ENCODE results near the gene WDR19. TPM values are rescaled to one million over a fixed set of nuclear protein-coding genes. Genes with fewer than 3 reads are reported as not detected.
"Not testable (repeated sequence)": the region's sequence is repeated elsewhere in the genome, so short reads cannot be mapped to it uniquely, and the experiment has no call there.

The WDR19 gene
- polyA plus RNA-seq (2011; rRNA removed) (21.4 and 30.2 TPM in 2 replicates), polyA minus RNA-seq (2011; rRNA and poly(A)+ RNA removed) (11.1 and 11.4 TPM in 2 replicates)

- ChIA-PET POLR2A (no interaction called here), CTCF (interaction anchor here (0.6 to 1.9 kb wide), 6 partner anchors 10 to 752 kb away, joined by 3 to 11 read pairs (median 4); no protein-coding TSS in a partner anchor)
- TF ChIP-seq, protein P1, sequence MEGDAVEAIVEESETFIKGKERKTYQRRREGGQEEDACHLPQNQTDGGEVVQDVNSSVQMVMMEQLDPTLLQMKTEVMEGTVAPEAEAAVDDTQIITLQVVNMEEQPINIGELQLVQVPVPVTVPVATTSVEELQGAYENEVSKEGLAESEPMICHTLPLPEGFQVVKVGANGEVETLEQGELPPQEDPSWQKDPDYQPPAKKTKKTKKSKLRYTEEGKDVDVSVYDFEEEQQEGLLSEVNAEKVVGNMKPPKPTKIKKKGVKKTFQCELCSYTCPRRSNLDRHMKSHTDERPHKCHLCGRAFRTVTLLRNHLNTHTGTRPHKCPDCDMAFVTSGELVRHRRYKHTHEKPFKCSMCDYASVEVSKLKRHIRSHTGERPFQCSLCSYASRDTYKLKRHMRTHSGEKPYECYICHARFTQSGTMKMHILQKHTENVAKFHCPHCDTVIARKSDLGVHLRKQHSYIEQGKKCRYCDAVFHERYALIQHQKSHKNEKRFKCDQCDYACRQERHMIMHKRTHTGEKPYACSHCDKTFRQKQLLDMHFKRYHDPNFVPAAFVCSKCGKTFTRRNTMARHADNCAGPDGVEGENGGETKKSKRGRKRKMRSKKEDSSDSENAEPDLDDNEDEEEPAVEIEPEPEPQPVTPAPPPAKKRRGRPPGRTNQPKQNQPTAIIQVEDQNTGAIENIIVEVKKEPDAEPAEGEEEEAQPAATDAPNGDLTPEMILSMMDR (IDR thresholded peaks at IDR 0.05; ENCODE audit: insufficient read depth, low read depth, low read length) = peak; percentile 71
These were observed at the start of gene WDR19 for GRCh38 chr4:39181905-39182638. WDR19 (plus strand) TSS chr4:39182529; CDS start chr4:39182558, 29 bp downstream.

GRCh38 chr4:39133623-39134022 lies 48.7 kb upstream of the WDR19 start:
- H3K27me3 ChIP-seq (ENCODE audit: control insufficient read depth, insufficient read depth, low read length) = no peaks in the 10 kb centered on the region
- ChIA-PET CTCF (interaction anchor here (0.6 to 2.9 kb wide), 6 partner anchors 19 to 374 kb away, joined by 3 to 11 read pairs (median 3); partner anchors contain the start of gene TLR6), POLR2A (no interaction called here)
- no peak overlapping the region for H3K4me3 ChIP-seq (ENCODE audit: low read depth, low read length)
- TF ChIP-seq, protein P1 (IDR thresholded peaks at IDR 0.05; ENCODE audit: insufficient read depth, low read depth, low read length) = no peak
- H3K36me3 ChIP-seq (ENCODE audit: control insufficient read depth, insufficient read depth, low read length) = no peaks in the 10 kb centered on the region
- no peak for DNase-seq (ENCODE audit: low read depth)

More at GRCh38 chr4:39181905-39182638, at the start of gene WDR19:
- DNase-seq (ENCODE audit: low read depth) = peak; percentile 99
- Histone ChIP-seq H3K4me3 (ENCODE audit: low read depth, low read length) (peak within 1 kb of the TSS; percentile 57), H3K27me3 (ENCODE audit: control insufficient read depth, insufficient read depth, low read length) (no peaks in the 10 kb centered on the region), H3K36me3 (ENCODE audit: control insufficient read depth, insufficient read depth, low read length) (no peaks in the 10 kb centered on the region; the same call in 1 of the 2 replicates)

DNA sequence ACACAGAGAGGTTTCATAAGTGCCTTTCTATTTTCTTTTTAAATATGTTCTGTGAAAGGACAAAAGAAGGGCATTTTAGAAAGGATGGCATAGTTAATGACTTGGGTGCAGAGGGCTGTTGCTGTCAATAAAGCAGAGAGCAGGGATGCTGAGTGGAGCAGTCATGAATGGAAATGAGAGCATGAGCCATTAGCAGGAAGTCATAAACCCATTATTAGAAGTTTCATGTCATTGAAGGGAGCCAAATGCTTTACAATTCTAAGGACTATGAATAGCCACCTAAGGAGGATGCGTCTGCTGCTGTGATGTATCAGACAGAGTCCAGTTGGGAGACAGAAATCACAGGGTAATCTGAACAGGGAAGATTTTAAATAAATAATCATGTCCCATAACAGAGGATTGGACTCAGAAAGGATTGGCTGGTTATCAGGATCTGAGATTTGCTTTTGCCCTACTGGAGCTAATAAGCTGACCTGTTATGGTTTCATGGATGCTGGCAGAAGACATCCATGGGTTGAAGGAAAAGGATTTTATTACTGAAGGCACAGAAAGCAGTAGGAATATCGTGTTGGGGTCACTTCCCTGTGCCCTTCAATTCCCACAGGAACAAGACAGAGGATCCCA lies 47.5 kb upstream of the WDR19 start:
- no peaks in the 10 kb centered on the region for H3K27me3 ChIP-seq (ENCODE audit: control insufficient read depth, insufficient read depth, low read length)
- no peak for DNase-seq (ENCODE audit: low read depth)
- ChIA-PET POLR2A (interaction anchor here (0.6 kb wide), 1 partner anchor 244 kb away, joined by 8 read pairs; no protein-coding TSS in a partner anchor), CTCF (interaction anchor here (0.6 to 2.9 kb wide), 34 partner anchors 10 to 379 kb away, joined by 3 to 27 read pairs (median 4); no protein-coding TSS in a partner anchor)
- H3K4me3 ChIP-seq (ENCODE audit: low read depth, low read length) = no peak overlapping the region
- H3K36me3 ChIP-seq (ENCODE audit: control insufficient read depth, insufficient read depth, low read length) = no peaks in the 10 kb centered on the region
- TF ChIP-seq, protein P1 (IDR thresholded peaks at IDR 0.05; ENCODE audit: insufficient read depth, low read depth, low read length) = no peak

DNA sequence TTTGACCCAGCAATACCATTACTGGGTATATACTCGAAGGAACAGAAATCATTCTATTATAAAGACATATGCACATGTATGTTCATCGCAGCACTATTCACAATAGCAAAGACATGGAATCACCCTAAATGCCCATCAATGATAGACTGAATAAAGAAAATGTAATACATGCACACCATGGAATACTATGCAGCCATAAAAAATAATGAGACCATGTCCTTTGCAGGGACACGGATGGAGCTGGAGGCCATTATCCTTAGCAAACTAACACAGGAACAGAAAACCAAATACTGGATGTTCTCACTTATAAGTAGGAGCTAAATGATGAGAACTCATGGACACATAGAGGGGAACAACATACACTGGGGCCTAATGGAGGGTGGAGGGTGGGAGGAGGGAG lies 44.1 kb upstream of the WDR19 start:
- H3K36me3 ChIP-seq (ENCODE audit: control insufficient read depth, insufficient read depth, low read length); H3K27me3 ChIP-seq (ENCODE audit: control insufficient read depth, insufficient read depth, low read length); POLR2A ChIA-PET; DNase-seq (ENCODE audit: low read depth); H3K4me3 ChIP-seq (ENCODE audit: low read depth, low read length): not testable (repeated sequence)
- CTCF ChIA-PET = interaction anchor here (0.6 to 1.2 kb wide), 3 partner anchors 17 to 372 kb away, joined by 3 read pairs; partner anchors contain the start of gene TLR1

GRCh38 chr4:39146211-39146610 lies 36.1 kb upstream of the WDR19 start:
- no peak for DNase-seq (ENCODE audit: low read depth)
- no peaks in the 10 kb centered on the region for H3K36me3 ChIP-seq (ENCODE audit: control insufficient read depth, insufficient read depth, low read length)
- POLR2A ChIA-PET = no interaction called here
- CTCF ChIA-PET = interaction anchor here (5.2 kb wide), 1 partner anchor 11 kb away, joined by 27 read pairs; no protein-coding TSS in a partner anchor
- TF ChIP-seq, protein P1 (IDR thresholded peaks at IDR 0.05; ENCODE audit: insufficient read depth, low read depth, low read length) = no peak
- no peaks in the 10 kb centered on the region for H3K27me3 ChIP-seq (ENCODE audit: control insufficient read depth, insufficient read depth, low read length)
- no peak overlapping the region for H3K4me3 ChIP-seq (ENCODE audit: low read depth, low read length)
